ENCODE data around the gene CD58.

- no peak for TF ChIP-seq CTCF (conservative IDR thresholded peaks at IDR 0.05)
- TF ChIP-seq EZH2 (IDR thresholded peaks at IDR 0.05; ENCODE audit: low read depth) = no peak
Observed at GRCh38 chr1:116506132-116507004, 64.5 kb downstream of the CD58 start.
